ENCODE data around the gene FARP1.

FARP1 gene

GRCh38 chr13:98333486-98333885, 190.6 kb downstream of the FARP1 start:
- DNase-seq (ENCODE audit: low spot score) = no peak

DNA sequence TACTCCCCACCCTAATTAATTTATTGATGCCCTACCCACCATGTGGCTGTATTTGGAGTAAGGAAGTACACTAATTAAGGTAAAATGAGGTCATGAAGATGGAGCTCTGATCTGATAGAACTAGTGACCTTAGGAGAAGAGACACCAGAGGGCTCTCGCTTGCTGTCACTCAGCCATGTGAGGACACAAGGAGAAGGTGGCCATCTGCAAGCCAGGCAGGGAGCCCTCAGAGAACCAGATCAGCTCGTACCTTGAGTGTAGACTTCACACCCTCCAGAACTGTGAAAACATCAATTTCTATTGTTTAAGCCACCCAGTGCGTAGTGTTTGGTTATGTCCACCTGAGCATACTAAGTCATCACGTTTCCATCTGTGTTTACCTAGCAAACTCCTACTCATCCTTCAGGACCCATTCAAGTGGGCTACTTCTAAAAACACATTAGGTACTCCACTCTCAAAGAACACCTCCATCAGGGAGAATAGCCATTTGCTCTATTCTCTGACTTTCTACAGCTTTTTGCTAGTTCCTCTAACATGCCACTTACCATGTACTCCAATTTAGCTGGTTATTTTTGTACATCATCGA, 191.8 kb downstream of the FARP1 start:
- DNase-seq (ENCODE audit: low spot score) = no peak

DNA sequence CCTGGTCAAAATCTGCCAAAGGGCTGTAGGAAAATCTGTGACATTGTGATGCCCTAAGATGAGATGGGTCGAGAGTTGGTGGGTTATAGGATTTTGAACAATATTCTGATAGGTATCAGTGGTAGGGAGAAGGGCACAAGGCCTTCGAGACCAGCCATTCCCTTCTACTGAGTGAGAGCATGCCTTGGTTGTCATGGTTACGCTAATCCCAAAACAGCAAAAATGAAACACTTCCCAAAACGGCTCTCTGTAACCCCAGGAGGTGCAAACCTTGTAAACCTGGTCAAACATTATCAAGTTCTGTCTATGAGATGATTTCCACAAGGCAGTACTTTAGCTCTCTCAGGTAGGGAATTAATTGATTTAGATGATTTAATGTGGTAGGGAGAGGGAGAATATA, 192.8 kb downstream of the FARP1 start:
- DNase-seq (ENCODE audit: low spot score) = no peak

- no peak for DNase-seq (ENCODE audit: low spot score)
Observed at GRCh38 chr13:98338310-98338709, 195.4 kb downstream of the FARP1 start.

GRCh38 chr13:98339684-98340425, 197.0 kb downstream of the FARP1 start:
- DNase-seq (ENCODE audit: low spot score) = no peak

DNA sequence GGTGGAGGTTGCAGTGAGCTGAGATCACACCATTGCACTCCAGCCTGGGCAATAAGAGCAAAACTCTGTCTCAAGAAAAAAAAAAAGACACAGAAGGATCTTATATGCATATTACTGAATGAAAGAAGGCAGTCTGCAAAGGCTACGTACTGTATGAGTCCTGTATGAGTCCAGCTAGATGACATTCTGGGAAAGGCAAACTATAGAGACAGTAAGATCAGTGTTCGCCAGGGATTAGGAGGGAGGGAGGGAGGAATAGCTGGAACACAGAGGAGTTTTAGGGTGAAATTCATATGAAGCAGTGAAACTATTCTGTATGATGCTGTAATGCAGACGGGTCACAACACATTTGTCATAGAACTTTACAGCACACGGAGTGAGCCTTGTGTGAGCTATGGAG, 200.1 kb downstream of the FARP1 start:
- no peak for DNase-seq (ENCODE audit: low spot score)

GRCh38 chr13:98343461-98343860, 200.6 kb downstream of the FARP1 start:
- DNase-seq (ENCODE audit: low spot score) = peak; percentile 58

DNA sequence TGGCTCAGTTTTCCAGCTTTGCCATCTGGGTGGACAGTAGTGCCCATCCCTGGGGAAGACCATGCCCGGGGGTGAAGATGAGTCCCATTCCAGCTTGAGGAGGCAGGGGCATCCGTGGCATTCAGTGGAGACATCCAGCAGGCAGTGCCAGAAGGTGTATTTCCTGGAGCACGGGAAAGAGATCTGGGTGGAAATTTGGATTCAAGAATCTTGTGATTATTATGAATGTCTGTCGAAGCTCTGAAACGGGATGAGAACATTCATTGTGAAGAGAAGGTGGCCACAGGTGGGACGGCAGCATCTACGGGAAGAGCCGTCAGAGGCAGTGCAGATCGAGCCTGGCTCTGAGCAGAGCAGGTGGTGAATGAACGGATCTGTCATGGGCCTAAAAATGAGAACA, 201.5 kb downstream of the FARP1 start:
- DNase-seq (ENCODE audit: low spot score) = no peak

DNA sequence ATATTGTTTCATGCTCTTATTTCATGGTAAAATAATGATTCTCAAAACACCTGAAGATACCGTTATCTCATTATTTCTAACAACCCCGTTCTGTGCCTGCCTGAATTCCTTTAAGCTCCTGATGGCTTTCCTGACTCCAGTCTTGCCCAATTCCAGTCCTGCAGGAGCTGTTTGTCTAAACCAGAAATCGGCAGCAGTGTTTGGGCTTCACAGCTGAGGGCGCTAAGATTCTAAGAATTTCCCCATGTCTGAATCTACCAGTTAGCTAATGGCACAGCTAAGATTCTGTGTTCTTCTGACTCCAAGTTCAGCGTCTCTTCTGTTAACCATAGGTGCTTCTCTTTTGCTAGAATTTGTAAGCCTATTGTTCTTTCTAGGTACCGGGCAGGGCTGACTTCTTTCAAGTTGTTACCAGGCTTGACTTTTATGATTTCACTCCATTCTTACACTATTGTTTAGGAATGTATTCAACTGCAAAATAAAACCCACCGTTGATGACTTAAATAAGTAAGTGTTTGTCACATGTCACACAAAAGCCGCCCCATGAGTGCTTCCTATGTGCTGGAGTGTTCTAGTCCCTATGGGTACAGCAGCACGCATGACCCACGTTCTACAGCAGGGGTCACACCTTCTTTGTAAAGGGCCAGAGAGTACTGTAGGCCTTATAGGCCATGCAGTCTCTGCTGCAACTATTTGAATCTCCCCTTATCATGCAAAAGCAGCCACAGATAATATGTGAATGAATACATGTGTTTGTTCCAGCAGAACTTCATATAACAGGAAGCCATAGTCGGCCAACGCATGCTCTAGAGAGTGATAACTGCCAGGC, 202.4 kb downstream of the FARP1 start:
- DNase-seq (ENCODE audit: low spot score) = no peak

DNA sequence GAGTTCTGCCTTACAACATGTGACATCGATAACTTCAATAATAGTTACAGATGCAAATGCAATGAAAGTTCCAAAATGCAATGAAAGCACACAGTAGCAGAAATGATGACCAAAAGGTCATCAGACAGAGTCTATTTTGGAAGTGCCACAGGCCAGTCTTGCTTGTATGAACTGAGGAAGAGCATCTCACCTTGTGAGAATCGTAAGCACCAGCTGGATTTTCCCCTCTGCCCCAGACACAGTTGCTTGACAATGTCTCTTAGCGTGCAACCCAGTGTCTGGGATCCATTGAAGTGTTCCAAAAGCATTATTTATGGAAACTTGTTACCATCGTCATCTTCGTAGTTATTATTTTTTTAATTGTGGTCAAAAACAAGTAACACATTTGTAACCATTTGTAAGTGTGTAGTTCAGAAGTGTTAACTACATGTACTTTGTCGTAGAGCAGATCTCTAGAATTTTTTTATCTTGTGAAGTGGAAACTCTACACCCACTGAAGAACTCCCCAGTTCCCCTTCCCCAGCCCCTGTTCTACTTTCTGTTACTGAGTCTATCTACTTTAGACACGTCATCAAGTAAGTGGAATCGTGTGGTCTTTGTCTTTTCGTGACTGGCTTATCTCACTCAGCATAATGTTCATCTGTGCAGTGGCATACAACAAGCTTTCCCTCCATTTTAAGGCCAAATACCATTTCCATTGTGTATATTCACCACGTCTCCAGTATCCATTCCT, 204.2 kb downstream of the FARP1 start:
- no peak for DNase-seq (ENCODE audit: low spot score)

DNA sequence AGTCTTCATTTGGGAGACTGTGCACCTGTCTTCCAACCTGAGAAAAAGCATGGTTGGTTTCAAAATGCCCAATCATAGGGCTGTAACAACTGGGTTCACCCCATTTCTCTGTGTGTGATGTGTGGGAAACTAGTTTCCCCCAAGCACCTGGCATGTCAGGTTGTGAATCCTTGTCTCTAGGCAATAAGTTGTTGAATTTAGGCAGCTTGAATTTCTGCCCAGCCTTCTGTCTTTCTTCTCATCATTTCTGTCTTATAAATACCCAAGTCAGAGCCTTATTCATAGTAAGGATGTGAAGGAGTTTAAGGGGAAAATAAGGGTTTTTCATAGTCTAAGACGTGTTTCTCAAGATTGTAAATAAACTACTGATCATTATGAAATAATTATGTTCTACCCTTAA, 204.9 kb downstream of the FARP1 start:
- no peak for DNase-seq (ENCODE audit: low spot score)

GRCh38 chr13:98348466-98349200, 205.7 kb downstream of the FARP1 start:
- no peak for DNase-seq (ENCODE audit: low spot score)

GRCh38 chr13:98349731-98350305, 206.9 kb downstream of the FARP1 start:
- DNase-seq (ENCODE audit: low spot score) = no peak

GRCh38 chr13:98350746-98351330, 207.9 kb downstream of the FARP1 start:
- no peak for DNase-seq (ENCODE audit: low spot score)

DNA sequence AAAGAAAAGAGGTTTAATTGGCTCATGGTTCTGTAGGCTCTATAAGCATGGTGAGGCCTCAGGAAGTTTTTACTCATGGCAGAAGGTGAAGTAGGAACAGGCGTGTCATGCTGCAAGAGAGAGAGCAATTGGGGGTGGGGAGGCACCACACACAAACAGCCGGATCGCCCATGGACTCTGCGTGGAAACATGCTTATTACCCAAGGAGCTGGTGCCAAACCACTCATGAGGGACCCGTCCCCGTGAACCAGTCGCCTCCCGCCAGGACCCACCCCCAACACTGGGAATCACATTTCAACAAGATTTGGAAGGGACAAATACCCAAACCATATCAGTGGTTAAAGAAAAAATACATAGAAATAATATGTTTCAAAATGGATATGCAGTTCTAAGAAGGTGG, 208.7 kb downstream of the FARP1 start:
- no peak for DNase-seq (ENCODE audit: low spot score)

DNA sequence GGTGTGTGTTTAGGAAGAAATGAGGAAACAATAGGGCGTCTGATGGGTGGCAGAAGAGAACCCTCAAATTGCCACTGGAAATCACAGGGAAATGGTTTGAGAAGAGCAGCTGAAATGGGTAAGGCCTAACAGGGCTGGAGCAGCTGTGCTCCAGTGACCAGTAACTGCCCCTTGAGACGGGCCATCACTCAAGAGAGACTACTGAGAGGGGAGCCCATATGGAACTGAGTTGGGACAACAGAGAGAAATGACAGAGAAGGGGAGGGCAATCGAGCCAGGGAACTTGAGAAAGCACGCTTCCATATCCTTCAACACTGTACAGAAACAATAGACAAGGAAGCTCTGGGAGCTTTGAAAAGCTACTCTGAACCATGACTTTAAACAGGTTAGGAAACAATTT, 209.3 kb downstream of the FARP1 start:
- no peak for DNase-seq (ENCODE audit: low spot score)

DNA sequence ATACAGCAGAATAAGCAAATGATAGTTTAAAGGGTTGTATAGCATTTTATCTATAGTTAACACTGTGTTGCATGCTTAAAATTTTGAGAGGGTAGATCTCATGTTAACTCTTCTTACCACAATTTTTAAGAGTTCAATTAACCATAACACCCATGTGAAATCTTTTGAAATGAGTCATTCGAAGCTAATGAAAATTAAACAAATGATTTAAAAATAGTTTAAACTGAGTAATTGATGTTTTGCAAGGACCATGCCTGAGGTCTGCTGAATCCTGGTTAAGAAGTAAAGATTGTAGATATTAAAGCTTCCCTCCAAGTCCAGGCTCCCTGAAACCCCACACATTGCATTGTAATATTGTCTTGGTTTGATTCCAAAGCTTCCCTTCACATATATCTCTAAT, 210.9 kb downstream of the FARP1 start:
- DNase-seq (ENCODE audit: low spot score) = no peak

DNA sequence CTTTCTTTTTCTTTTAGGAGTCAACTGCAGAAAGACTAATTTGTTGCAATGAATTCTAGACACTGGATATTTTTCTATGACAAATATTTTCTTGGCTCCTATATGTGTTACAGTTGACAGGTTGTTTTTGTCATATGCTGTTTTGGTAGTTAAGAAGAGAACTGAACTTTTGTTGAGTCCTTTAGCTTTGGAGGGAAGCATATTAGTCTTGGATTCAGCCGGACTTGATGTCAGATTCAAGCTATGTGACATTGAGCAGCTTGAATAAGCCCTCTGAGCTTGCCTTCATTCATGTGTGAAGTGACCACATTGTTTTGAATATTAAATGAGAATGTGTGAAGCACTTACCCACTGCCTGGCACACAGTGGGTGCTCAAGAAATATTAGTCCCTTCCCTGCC, 216.0 kb downstream of the FARP1 start:
- no peak for DNase-seq (ENCODE audit: low spot score)

DNA sequence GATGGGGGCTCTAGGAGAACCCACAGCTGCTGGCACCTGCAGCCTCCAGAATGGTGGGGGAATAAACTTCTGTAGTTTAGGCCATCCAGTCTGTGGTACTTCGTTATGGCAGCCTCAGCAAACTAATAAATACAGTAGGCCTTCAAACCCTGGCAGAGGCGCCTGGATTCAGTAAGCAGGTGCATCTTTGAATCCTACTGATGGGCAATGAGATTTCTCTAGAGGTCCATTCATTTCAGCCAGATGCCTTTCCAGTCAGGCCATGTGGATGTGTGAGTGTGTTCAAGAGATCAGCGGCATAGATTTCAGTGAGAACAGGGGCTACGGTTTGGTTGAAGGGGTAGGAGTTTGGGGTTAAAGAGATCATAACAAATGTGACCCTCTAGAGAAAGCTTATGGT, 217.7 kb downstream of the FARP1 start:
- no peak for DNase-seq (ENCODE audit: low spot score)

GRCh38 chr13:98363326-98363725, 220.4 kb downstream of the FARP1 start:
- DNase-seq (ENCODE audit: low spot score) = no peak

DNA sequence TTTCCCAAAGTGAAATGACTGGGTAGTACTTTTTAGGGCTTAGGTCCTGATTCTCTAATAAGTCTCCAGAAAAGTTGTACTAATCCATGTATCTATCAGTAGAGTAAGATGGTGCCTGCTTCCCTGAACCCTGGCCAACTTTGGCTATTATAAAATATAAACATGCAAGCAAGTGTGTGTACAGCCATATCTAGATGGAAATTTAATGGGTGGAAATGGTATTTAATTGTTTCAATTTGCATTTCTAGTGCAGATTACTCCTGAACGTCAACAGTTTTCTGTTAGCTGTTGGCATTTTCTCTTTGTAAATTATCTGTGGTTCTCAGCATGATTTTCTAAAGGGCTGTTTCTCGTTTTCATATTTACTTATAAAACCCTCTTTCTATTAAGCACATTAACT, 221.3 kb downstream of the FARP1 start:
- DNase-seq (ENCODE audit: low spot score) = no peak

All from putamen (tissue), 1 donor.